Gastroesophageal sphincter (tissue), 3 donors: ENCODE measurements around the gene MRPL51.
"Not testable (repeated sequence)": the region's sequence is repeated elsewhere in the genome, so short reads cannot be mapped to it uniquely, and the experiment has no call there.

Experiments used
- CTCF ChIP-seq, 4 experiments: fragments of 200-600 bp in 2 of 4; fragments of 450-650 bp in 2 of 4; sonication (generic) in 1 of 4; IDR thresholded peaks; one replicate each; pipeline ENCODE4 v1.5.1; 2017 to 2019; ENCODE audit warnings: antibody characterized with exemption in 4 of 4, mild to moderate bottlenecking in 2 of 4, moderate library complexity in 2 of 4
- EP300 ChIP-seq: sonication (generic); formaldehyde crosslinking; IDR thresholded peaks from one replicate; pipeline ENCODE4 v1.6.1; 2017; ENCODE audit warnings: antibody characterized with exemption, mild to moderate bottlenecking
- POLR2A ChIP-seq, 2 donors: fragments of 450-650 bp; IDR thresholded peaks; one replicate each; pipeline ENCODE4 v1.6.1; 2017; ENCODE audit warnings: antibody characterized with exemption in 2 of 2, mild to moderate bottlenecking in 2 of 2, moderate library complexity in 1 of 2
- POLR2AphosphoS5 ChIP-seq: sonication (generic); formaldehyde crosslinking; IDR thresholded peaks from one replicate; pipeline ENCODE4 v1.6.1; 2017; ENCODE audit warnings: antibody characterized with exemption

GRCh38 chr12:6477601-6478377 is 15.3 kb downstream of the MRPL51 start:
- TF ChIP-seq CTCF (IDR thresholded peaks at IDR 0.05); POLR2A (IDR thresholded peaks at IDR 0.05); POLR2AphosphoS5; EP300: not testable (repeated sequence)
